GM19239 (cell line): ENCODE measurements around the gene DYSF.

ENCODE experiments used
- DNase-seq: peaks from one replicate; pipeline ENCODE4 v3.0.0; 2011; ENCODE audit warnings: low spot score; ENCODE audit not compliant: insufficient read length
- FAIRE-seq: peaks from 2 replicates; lab custom pipeline; 2011; peaks lifted over from hg19 to GRCh38; lab: Jason Lieb, UNC

Gene DYSF

GRCh38 chr2:71455741-71456569 is 2.6 kb downstream of the DYSF start:
- FAIRE-seq (no peak), DNase-seq (no peak)

- DNase-seq (no peak), FAIRE-seq (no peak)
Observed at GRCh38 chr2:71456617-71457016, 3.3 kb downstream of the DYSF start.

- FAIRE-seq (no peak), DNase-seq (no peak)
Observed at GRCh38 chr2:71457123-71457915, 4.0 kb downstream of the DYSF start.

- DNase-seq, result no peak
- no peak for FAIRE-seq
Observed at GRCh38 chr2:71457923-71458322, 4.6 kb downstream of the DYSF start.

- FAIRE-seq, result no peak
- no peak for DNase-seq
Observed at GRCh38 chr2:71458413-71459083, 5.2 kb downstream of the DYSF start.

- FAIRE-seq (no peak), DNase-seq (no peak)
Observed at GRCh38 chr2:71459084-71459431, 5.7 kb downstream of the DYSF start.

- FAIRE-seq (no peak), DNase-seq (no peak)
Observed at GRCh38 chr2:71460056-71460455, 6.7 kb downstream of the DYSF start.

- DNase-seq, result no peak
- FAIRE-seq, result no peak
Observed at GRCh38 chr2:71460595-71461303, 7.4 kb downstream of the DYSF start.

- DNase-seq (no peak), FAIRE-seq (no peak)
Observed at GRCh38 chr2:71461304-71461671, 7.9 kb downstream of the DYSF start.

- no peak for FAIRE-seq
- DNase-seq, result no peak
Observed at GRCh38 chr2:71462056-71462605, 8.8 kb downstream of the DYSF start.

- no peak for DNase-seq
- no peak for FAIRE-seq
Observed at GRCh38 chr2:71462641-71463341, 9.4 kb downstream of the DYSF start.

GRCh38 chr2:71463342-71463654 is 9.9 kb downstream of the DYSF start:
- DNase-seq, result no peak
- no peak for FAIRE-seq

- FAIRE-seq, result no peak
- DNase-seq, result no peak
Observed at GRCh38 chr2:71464389-71464788, 11.0 kb downstream of the DYSF start.

- DNase-seq, result no peak
- FAIRE-seq, result no peak
Observed at GRCh38 chr2:71465356-71465755, 12.0 kb downstream of the DYSF start.

- DNase-seq (no peak), FAIRE-seq (no peak)
Observed at GRCh38 chr2:71465961-71466300, 12.6 kb downstream of the DYSF start.

- DNase-seq (no peak), FAIRE-seq (no peak)
Observed at GRCh38 chr2:71466301-71467179, 13.2 kb downstream of the DYSF start.

GRCh38 chr2:71467180-71467815 is 13.9 kb downstream of the DYSF start:
- FAIRE-seq, result no peak
- no peak for DNase-seq

GRCh38 chr2:71468279-71469015 is 15.1 kb downstream of the DYSF start:
- FAIRE-seq (no peak), DNase-seq (no peak)
